CD1c-positive myeloid dendritic cell (primary cell): ENCODE measurements around the gene MED8.

Source experiments
- DNase-seq: peaks from one replicate; pipeline ENCODE4 v3.0.0-alpha.2; 2016; ENCODE audit errors: extremely low spot score

The MED8 gene

GRCh38 chr1:43389326-43390313, at the start of gene MED8, which contains the start of gene SZT2:
MED8 (minus strand) TSS chr1:43389800; CDS start chr1:43389764, 36 bp downstream.
SZT2 (plus strand) TSS chr1:43389899; CDS start chr1:43389969, 70 bp downstream.
- DNase-seq, result peak; percentile 98

- DNase-seq, result no peak
These were observed 49.5 kb upstream of the MED8 start for GRCh38 chr1:43438953-43439581.

- DNase-seq, result no peak
These were observed 49.0 kb upstream of the MED8 start for GRCh38 chr1:43438576-43438952.

- DNase-seq, result no peak
These were observed 48.4 kb upstream of the MED8 start for GRCh38 chr1:43438006-43438405.

- no peak for DNase-seq
These were observed 47.7 kb upstream of the MED8 start for GRCh38 chr1:43437031-43437973.

- DNase-seq, result no peak
These were observed 46.8 kb upstream of the MED8 start for GRCh38 chr1:43436371-43436770.

- DNase-seq, result no peak
These were observed 45.8 kb upstream of the MED8 start for GRCh38 chr1:43435146-43436145.

- no peak for DNase-seq
These were observed 44.7 kb upstream of the MED8 start for GRCh38 chr1:43434256-43434655.

- DNase-seq, result no peak
These were observed 43.3 kb upstream of the MED8 start for GRCh38 chr1:43432907-43433306.

- DNase-seq, result no peak
These were observed 42.7 kb upstream of the MED8 start for GRCh38 chr1:43432171-43432860.

- DNase-seq, result no peak
These were observed 42.1 kb upstream of the MED8 start for GRCh38 chr1:43431676-43432075.

GRCh38 chr1:43430831-43431230, 41.2 kb upstream of the MED8 start:
- no peak for DNase-seq

GRCh38 chr1:43427941-43428340, 38.3 kb upstream of the MED8 start:
- DNase-seq, result no peak

GRCh38 chr1:43427524-43427923, 37.9 kb upstream of the MED8 start:
- DNase-seq, result no peak

GRCh38 chr1:43426221-43426620, 36.6 kb upstream of the MED8 start:
- no peak for DNase-seq

- DNase-seq, result no peak
These were observed 35.4 kb upstream of the MED8 start for GRCh38 chr1:43425045-43425444.

GRCh38 chr1:43423672-43424550, 34.3 kb upstream of the MED8 start:
- no peak for DNase-seq

- no peak for DNase-seq
These were observed 33.5 kb upstream of the MED8 start for GRCh38 chr1:43422995-43423671.
